Omental fat pad (tissue), 4 donors: ENCODE measurements around the gene TACC2. TPM values are rescaled to one million over a fixed set of nuclear protein-coding genes. Genes with fewer than 3 reads are reported as not detected.
"Not testable (repeated sequence)": the region's sequence is repeated elsewhere in the genome, so short reads cannot be mapped to it uniquely, and the experiment has no call there.

ENCODE experiments used
- ATAC-seq: fragments of 150-250 bp; one replicate; pipeline ENCODE4 v1.9.1; 2016; ENCODE audit warnings: mild to moderate bottlenecking, moderate library complexity; ENCODE audit not compliant: low FRiP score
- DNase-seq: peaks from one replicate; pipeline ENCODE4 v3.0.0-alpha.2; 2019; ENCODE audit warnings: low spot score
- total RNA-seq, 4 donors: library from RNA; depleted of rRNA; stranded (reverse); fragments of >200 nt; gene quantifications; one replicate each; pipeline ENCODE4 v1.1.0, GENCODE V29; 2016
- TF ChIP-seq, protein P1 (sequence below), 3 donors: fragments of 450-650 bp; IDR thresholded peaks; one replicate each; pipeline ENCODE4 v1.5.1; 2016 to 2017; ENCODE audit warnings: antibody characterized with exemption in 3 of 3, mild to moderate bottlenecking in 3 of 3, moderate library complexity in 2 of 3

Gene TACC2
- total RNA-seq, 4 donors from 2014 or later = 23.8 to 33.6 (median 29.4) TPM

GRCh38 chr10:122093076-122093475, 104.1 kb downstream of the TACC2 start:
- TF ChIP-seq, protein P1, sequence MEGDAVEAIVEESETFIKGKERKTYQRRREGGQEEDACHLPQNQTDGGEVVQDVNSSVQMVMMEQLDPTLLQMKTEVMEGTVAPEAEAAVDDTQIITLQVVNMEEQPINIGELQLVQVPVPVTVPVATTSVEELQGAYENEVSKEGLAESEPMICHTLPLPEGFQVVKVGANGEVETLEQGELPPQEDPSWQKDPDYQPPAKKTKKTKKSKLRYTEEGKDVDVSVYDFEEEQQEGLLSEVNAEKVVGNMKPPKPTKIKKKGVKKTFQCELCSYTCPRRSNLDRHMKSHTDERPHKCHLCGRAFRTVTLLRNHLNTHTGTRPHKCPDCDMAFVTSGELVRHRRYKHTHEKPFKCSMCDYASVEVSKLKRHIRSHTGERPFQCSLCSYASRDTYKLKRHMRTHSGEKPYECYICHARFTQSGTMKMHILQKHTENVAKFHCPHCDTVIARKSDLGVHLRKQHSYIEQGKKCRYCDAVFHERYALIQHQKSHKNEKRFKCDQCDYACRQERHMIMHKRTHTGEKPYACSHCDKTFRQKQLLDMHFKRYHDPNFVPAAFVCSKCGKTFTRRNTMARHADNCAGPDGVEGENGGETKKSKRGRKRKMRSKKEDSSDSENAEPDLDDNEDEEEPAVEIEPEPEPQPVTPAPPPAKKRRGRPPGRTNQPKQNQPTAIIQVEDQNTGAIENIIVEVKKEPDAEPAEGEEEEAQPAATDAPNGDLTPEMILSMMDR (IDR thresholded peaks at IDR 0.05) = no peak
- DNase-seq = no peak
- no peak for ATAC-seq

GRCh38 chr10:122096181-122096580, 107.2 kb downstream of the TACC2 start:
- not testable (repeated sequence) for DNase-seq, ATAC-seq

- ATAC-seq = no peak
Measured at GRCh38 chr10:122096705-122097104, 107.7 kb downstream of the TACC2 start.

GRCh38 chr10:122097935-122098334, 109.0 kb downstream of the TACC2 start:
- DNase-seq = no peak
- no peak for ATAC-seq
- TF ChIP-seq, protein P1 (IDR thresholded peaks at IDR 0.05) = no peak

More at GRCh38 chr10:122096705-122097104, 107.7 kb downstream of the TACC2 start:
- TF ChIP-seq, protein P1 (IDR thresholded peaks at IDR 0.05) = no peak
- DNase-seq = no peak

DNA sequence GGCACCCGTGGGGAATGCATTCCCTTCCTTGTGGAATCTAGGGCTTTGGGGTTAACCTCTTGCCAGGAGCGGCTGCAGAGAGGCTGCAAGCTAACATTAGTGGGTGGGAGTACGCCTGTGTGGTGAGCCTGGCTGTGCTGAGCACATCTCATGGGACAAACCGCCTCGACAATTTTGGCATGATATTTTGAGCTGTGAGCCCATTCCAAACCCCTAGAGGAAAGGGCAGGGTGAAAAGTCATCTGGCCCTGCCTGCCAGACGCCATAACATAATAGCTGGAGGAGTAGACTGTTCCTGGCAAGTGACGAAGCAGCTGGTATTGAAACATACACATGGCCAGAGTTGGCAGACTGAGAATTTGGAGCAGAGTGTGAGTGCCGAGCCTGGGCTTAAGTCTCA, 110.0 kb downstream of the TACC2 start:
- no peak for DNase-seq
- TF ChIP-seq, protein P1 (IDR thresholded peaks at IDR 0.05) = no peak
- peak; percentile 48 for ATAC-seq

DNA sequence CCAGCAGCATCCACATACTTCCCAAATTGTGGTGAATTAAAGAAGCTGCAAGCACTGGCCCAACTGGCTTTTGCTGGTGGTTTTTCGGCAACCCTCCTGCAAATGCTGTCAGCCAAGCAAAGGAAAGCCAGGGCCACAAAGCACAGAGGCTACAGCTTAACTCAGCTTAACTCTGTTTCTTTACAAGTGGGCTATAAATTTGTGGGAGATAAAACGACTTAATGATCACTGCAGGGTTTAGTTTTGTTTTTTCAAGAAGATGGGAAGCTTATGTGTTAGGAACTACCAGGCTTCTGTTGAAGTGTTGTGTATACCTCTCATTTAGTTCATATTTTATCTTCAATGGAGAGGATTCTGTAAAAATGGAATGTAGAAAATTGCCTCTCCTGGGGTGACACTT, 110.6 kb downstream of the TACC2 start:
- DNase-seq (no peak), ATAC-seq (no peak)
- TF ChIP-seq, protein P1 (IDR thresholded peaks at IDR 0.05) = no peak

DNA sequence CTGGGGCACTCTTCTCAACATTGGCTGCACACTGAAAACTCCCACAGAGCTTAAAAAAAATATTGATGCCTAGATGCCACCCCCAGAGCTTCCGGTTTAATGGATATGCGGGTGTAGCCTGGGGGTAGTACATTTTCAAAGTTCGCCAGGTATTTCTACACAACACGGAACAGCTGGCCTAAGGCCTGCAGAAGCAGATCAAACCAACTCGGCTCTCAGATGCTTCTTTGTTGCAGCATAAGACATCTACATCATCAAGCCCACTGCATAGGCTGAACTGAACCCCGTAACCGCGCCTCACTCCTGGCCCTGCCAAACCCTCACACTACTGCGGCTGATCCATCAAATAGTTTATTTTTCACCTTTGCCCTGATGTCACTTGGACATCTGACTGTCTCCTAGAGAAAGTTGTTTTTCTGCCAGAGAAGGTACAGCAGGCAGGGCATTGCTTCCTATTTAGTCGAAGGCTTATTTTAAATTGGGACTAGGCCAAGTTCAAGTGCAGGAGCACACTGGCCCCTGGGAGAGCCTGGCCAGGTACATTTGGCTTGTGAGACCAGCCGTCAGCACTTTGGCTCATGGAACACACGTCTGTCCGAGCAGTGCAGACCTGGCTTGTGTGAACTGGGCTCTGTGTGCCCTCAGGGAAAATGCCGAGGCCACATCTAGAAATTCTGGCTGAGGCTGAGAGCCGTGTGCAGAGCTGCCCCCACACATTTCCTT, 113.3 kb downstream of the TACC2 start:
- DNase-seq (no peak), ATAC-seq (no peak)
- TF ChIP-seq, protein P1 (IDR thresholded peaks at IDR 0.05) = no peak
